Left colon (tissue), 2 donors: ENCODE data around the gene MARCHF3. TPM values are rescaled to one million over a fixed set of nuclear protein-coding genes. Genes with fewer than 3 reads are reported as not detected.

Source experiments
- ATAC-seq: fragments of 200-7000 bp; cut with Tn5 transposase; one replicate; pipeline ENCODE4 v1.9.1; 2020; ENCODE audit warnings: mild to moderate bottlenecking, moderate library complexity
- DNase-seq, 2 donors: peaks; one replicate each; pipeline ENCODE4 v3.0.0-alpha.2; 2020
- intact Hi-C, 2 donors: fragments of 100-400 bp; cut with DNase I in 1 of 2; cut with micrococcal nuclease in 1 of 2; formaldehyde crosslinking; loops; one replicate each; pipeline versions ENCODE4 v1.11.2 to v1.14.0; 2022; cut with DNase I, micrococcal nuclease
- long read RNA-seq: library from polyadenylated mRNA; unstranded; transcript quantifications from one replicate; pipeline ENCODE4 v2.0.0, GENCODE V29; 2021
- total RNA-seq, 2 donors: library from RNA; stranded (reverse); fragmentation: NEBNext Ultra II Directional; extraction: Animal tissue kit (Norgen Biotek cat#: 25700); gene quantifications; one replicate each; pipeline ENCODE4 v1.2.1, GENCODE V29; 2021
- donor health status: DM: no; HTN: no; CAD: no.
- donor health status: DM: yes; HTN: yes; CAD: no.

MARCHF3 gene
- total RNA-seq = 10 to 100 TPM; 40.3 to 57.7 TPM
- long read RNA-seq, full-length matches to known transcripts = 39 of 50 reads
- long read RNA-seq, partial matches to known transcripts = 2 of 50 reads
- long read RNA-seq, other reads (novel, unspliced or antisense) = 9 of 50 reads

GRCh38 chr5:127030259-127031146, at the start of gene MARCHF3:
TSS of gene MARCHF3 (minus strand) at chr5:127030558. CDS start at chr5:126918171, 112,387 bp downstream.
- DNase-seq (peak; percentile 94 to 95), ATAC-seq (peak; percentile 91)
- intact Hi-C loops = no loop called here

DNA sequence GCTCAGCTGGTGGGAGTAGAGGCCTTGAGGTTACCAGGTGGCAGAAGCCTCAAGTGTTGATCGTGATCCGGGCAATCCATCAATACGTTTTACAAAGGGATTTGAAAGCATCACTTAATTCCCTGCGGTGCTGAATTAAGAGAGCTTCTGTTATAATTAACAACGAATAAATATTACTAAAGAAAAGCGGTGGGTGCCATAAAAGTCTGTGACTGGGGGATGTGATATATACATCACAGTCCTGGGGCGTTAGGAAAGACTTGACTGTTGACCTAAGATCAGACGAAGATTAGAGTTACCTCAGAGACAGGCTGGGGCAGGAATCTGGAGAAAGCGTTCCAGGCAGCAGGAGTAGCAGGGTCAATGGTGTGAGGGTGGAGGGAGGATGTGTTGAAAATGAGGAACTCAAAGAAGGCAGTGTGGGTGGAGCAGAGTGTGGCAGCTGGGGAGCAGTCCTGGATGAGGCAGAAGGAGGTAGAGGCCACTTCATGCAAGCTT, 49.7 kb upstream of the MARCHF3 start:
- no peak for DNase-seq
- intact Hi-C loops = no loop called here
- no peak for ATAC-seq

- ATAC-seq (peak; percentile 42), DNase-seq (no peak)
- intact Hi-C loops = no loop called here
These were observed 47.0 kb upstream of the MARCHF3 start for GRCh38 chr5:127077366-127077765.

- ATAC-seq (peak; percentile 65), DNase-seq (no peak)
- intact Hi-C loops = no loop called here
These were observed 46.2 kb upstream of the MARCHF3 start for GRCh38 chr5:127076315-127077129.

DNA sequence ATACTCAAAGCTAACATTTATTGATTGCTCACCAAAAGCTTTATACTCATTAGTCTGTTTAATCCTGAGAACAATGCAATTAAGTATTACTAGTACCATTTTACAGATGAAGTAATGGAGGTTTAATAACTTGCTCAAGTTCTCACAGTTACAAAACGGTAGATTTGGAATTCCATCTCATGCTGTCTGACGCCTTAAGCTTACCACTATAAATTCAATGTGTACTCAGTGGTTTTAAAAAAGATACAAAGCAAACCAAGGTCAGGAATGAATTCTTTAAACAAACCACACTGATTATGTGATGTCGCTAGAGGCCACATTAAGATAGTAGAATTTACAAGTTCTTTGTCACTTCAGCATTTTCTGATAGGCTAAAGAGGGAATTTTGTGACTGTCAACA, 44.1 kb upstream of the MARCHF3 start:
- ATAC-seq (no peak), DNase-seq (no peak)
- intact Hi-C loops = no loop called here

DNA sequence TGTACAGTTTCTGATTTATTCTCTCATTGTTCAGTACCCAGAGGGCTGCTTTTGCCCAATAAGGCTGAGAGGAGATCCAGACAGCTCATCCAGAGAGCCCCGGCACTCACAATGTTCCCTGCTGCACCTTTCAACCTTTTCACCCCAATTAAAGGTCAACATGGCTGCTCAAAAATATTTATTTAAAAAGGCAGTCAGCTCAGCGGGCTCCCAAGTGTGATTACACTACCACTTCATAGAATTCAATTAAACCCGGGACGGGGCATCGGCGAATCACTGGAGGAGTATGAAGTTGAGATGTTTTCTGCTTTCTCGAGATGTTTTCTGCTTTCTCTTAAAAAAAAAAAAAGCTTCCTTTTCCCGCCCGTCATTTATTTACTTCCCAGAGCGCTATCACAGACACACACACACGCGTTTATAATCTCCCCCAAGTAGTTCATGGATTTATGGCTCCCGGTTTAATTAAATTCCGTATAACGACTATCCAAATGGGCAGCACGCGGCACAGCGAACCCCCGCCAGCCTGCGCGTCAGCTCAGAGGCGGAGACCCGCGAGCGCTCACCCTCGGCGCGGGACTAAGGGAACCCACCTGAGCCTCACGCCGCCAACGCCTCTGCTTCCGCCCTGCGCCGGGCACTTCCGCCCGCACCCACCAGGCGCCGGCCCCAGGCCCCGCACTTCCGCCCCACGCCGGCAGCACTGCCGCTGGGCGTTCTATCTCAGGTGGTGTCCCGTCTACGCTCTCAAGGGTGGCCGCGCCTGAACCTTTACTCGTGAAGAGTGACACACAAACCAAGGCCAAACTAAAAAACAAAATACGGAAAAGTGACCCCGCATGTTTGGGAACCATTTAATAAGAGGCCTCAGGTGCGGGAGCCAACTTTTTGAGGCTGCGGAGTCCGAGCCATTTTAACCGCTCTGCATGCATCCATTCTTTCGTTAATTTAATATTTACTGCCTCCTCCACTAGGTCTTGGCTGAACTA, 42.8 kb upstream of the MARCHF3 start, which contains the start of gene C5orf63:
Gene C5orf63, minus strand, starts transcription at position 642 of the 986 bp plus-strand sequence. CDS start 14,507 bp downstream, outside the sequence.
- peak; percentile 85 for ATAC-seq

GRCh38 chr5:127070243-127070642, 39.9 kb upstream of the MARCHF3 start:
- ATAC-seq (no peak), DNase-seq (no peak)
- intact Hi-C loops = no loop called here

More for the DNA sequence above, 42.8 kb upstream of the MARCHF3 start, which contains the start of gene C5orf63:
- intact Hi-C loops = no loop called here
- peak; percentile 69 to 81 for DNase-seq

DNA sequence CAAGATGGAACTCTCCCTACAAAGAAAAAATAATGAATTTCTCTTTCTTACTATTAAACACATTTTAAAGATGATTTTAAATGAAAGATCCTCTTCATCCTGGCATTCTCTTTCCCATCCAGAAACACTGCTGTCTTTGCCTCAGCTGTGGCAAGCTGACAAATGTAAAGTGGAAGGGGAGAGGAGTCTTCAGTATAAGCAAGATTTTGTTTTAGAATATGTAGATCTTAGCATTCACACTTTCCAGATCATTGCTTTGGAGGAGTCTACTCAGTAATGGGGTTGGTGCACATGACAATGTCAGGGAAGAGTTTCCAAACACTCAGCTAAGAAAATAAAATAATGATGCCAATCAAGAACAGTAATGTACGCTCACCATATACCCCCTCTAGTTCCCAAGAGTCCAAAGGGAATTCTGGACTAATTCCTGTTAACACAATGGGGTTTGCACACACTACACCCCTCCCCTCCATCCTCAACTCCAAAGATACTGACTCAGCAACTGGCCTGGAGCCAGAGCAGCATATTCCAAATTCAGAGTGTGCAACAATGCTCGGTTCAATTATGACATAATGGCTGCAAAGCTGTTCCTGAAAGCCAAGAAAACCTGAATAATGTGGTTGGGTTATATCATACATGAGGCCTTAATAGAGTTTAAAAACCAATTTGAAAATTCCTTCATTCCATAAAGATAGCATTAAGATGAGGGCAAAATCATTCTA, 38.3 kb upstream of the MARCHF3 start:
- intact Hi-C loops = no loop called here
- no peak for DNase-seq
- ATAC-seq = no peak

DNA sequence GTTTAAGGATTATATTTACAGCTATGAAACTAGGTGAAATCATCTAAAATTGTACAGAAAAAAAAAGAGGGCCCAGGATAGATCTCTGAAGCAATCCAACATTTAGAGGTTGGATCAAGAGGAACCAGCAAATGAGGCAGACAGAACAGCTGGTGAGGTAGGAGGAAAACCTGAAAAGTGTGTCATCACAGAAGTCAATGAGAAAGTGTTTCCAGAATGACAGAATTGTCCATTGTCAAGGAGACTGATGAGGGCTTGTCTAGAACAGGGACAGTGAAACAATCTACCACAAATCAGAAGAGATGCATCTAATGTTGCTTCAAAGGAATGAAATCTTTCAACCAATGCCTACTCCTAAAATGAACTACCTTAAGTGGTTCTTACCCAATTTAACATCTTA, 36.4 kb upstream of the MARCHF3 start:
- DNase-seq (no peak), ATAC-seq (no peak)
- intact Hi-C loops = no loop called here

DNA sequence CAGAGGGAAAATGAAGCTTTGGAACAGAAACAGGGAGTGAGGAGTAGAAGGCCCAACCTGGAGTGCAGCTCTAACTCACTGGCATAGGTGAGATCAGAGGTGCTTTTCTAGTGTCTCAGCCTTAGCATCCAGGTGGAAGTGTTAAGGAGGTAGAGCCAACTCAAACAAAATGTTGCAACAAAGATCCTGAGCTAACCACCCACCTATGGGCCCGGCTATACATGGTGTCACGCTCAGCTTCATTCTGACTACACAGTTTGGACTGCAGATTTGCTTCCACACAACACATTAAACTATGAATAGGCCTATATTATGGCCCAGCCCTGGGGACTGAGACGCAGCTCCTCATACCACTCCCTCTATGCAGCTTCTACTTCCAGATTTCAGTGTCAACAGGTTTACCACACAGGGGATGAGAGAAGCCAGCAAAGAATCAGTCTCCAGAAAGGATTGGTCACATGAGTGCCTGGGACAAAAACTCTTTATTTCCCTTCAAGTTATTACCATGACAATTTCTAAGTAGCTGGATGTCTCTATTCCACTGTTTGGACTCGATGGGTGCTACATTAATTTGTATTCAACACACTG, 34.0 kb upstream of the MARCHF3 start:
- intact Hi-C loops = no loop called here
- ATAC-seq (no peak), DNase-seq (no peak)

DNA sequence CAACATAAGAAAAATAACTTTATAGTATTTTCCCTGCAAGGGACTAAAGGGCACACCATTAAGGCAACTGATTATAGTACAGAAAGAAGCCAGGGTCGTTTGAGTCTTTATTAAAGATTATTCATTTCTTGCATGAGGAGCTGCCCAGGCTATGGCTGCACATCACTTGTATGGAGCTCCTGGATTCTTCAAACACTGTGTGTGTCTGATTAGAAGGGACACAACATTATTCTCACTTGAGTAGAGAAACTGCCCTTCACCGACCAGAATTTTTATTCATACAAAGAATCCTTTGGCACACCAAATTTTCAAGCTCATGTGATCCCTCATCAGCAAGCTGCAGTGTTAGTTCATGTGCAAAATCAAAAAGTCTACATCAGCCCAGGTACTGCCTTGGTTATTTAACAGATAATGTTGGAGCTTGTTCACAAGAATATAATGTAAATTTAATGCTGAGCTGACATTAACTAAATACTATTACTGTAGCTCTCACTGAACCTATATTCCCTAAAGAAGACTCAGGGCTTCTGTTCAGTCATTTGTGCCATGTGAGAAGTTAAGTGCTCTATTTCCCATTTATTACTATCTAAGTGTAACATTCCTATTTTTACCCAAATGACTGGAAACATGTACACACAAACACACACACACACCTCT, 33.0 kb upstream of the MARCHF3 start:
- DNase-seq (no peak), ATAC-seq (no peak)
- intact Hi-C loops = no loop called here

DNA sequence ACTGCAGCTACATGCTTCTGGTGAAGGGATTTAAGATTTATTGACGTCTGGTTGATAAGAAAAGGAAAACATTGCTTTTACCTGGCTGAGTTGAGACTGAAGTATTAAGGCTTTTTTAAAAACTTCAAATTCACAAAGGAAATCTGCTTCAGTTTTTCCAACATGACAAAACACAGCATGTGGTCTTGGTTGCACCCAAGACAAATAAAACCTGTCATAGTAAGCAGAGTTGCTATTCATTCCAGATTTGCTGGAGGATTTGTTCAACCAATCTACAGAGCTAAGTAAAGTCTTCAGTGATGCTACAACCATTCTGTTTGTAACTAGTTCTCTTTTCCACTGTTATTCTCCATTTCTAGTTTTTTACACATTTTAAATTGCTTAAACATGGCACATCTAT, 31.6 kb upstream of the MARCHF3 start:
- DNase-seq (no peak), ATAC-seq (no peak)
- intact Hi-C loops = no loop called here

- intact Hi-C loops = no loop called here
- ATAC-seq = peak; percentile 74
- DNase-seq = no peak
These were observed 31.2 kb upstream of the MARCHF3 start for GRCh38 chr5:127061537-127061936.

DNA sequence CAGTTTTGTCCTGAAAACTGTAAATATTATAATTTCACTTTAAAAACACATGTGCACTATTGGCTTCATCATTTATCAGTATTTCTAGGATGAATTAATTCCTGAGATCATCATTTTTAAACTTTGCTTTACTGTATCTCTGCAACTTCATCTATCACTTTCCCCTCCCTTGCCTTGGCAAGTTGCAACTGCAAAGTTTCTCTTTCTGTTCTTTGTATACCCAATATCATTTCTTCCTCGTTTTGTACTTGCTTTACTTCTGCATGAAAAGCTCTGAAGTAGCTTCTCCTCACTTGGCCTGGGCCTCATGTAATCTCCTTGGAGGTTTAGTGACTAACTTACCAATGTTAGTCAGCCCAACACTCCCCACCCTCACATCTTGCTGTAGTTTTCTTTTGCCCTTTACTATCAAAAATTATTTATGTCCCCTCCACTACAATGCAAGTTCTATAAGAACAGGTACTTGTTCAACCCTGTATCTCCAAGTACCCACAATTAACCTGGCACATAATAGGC, 30.2 kb upstream of the MARCHF3 start:
- no peak for ATAC-seq
- intact Hi-C loops = no loop called here

DNA sequence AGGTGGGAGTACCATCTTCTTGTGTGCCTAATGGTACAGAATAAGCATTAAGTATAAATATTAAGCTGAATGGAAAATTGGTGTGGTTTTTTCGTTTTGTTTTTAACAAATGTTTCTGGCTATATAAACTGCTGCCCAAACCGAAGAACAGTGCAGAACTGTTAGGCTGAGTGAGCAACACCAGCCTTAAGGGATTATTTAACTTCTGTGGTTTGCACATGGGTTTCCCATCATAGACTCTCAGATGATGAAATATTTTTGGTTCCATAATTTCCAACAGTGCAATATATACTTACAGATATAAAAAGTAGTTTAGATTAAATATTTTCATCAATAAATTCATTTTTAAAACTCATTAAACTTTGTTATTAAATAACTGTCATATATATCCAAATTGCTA, 26.5 kb upstream of the MARCHF3 start:
- intact Hi-C loops = no loop called here
- ATAC-seq (no peak), DNase-seq (no peak)

More for the DNA sequence above, 30.2 kb upstream of the MARCHF3 start:
- DNase-seq = no peak

DNA sequence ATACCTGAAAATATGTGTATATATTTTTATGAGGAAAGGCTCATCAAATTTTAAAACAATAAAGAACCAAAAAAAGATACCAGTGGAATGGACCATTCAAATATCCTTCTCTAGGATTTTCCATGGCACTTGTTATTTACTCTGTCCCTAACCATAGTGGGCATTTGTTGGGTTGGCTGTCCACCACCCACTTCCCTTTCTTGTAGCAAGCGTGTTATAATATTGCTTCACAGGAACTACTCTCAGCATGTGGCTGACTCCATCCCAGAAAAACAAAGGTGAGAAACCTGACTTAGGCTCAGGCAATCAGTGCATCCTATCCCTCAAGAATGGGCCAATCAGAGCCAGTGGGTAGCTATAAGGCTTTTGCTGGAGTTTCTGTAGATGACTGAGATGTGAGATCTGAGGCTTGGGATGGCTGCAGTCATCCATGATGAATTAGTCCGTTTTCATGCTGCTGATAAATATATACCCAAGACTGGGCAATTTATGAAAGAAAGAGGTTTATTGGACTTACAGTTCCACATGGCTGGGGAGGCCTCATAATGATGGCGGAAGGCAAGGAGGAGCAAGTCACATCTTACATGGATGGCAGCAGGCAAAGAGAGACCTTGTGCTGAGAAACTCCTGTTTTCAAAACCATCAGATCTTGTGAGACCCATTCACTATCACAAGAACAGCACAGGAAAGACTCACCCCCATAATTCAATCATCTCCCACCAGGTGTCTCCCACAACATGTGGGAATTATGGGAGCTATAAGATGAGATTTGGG, 25.7 kb upstream of the MARCHF3 start:
- no peak for ATAC-seq
- intact Hi-C loops = no loop called here
- DNase-seq = no peak
